H1 (cell line): ENCODE data around the gene SLFN5. TPM values are rescaled to one million over a fixed set of nuclear protein-coding genes. Genes with fewer than 3 reads are reported as not detected.

Experiments used
- CTCF ChIA-PET: fragments of 300-600 bp; sonication (Branson Sonifier 250); formaldehyde crosslinking; loops from one replicate; lab custom pipeline; 2021; ENCODE audit not compliant: partially characterized antibody; lab: Charles Lee
- POLR2A ChIA-PET: fragments of 300-600 bp; sonication (Branson Sonifier 250); formaldehyde crosslinking; loops from one replicate; lab custom pipeline; 2021; ENCODE audit warnings: inconsistent platforms; ENCODE audit not compliant: partially characterized antibody; lab: Charles Lee
- DNase-seq, 2 experiments: peaks; one replicate each; pipeline versions ENCODE4 v3.0.0 to v3.0.0-alpha.2; 2010 to 2022; ENCODE audit warnings: low spot score in 2 of 2, low read depth in 1 of 2, mixed read lengths in 1 of 2
- FAIRE-seq: peaks from 2 replicates; lab custom pipeline; 2011; peaks lifted over from hg19 to GRCh38; lab: Jason Lieb, UNC
- H2AFZ ChIP-seq: 2 replicates; pipeline ENCODE4 v1.8.1; 2012; ENCODE audit warnings: low read length, inconsistent platforms
- H2AK5ac ChIP-seq: 2 replicates; pipeline ENCODE4 v1.6.1; 2013; ENCODE audit warnings: low read depth, low read length
- H2BK120ac ChIP-seq: replicated peaks from 2 replicates; pipeline ENCODE3; 2013; ENCODE audit warnings: low read depth, low read length, inconsistent platforms
- H2BK12ac ChIP-seq: 2 replicates; pipeline ENCODE4 v1.6.1; 2013; ENCODE audit warnings: low read depth, low read length
- H2BK15ac ChIP-seq: 2 replicates; pipeline ENCODE4 v1.6.1; 2013; ENCODE audit warnings: low read length
- H2BK20ac ChIP-seq: 2 replicates; pipeline ENCODE4 v1.6.1; 2013; ENCODE audit warnings: low read length
- H2BK5ac ChIP-seq: 2 replicates; pipeline ENCODE4 v1.6.1; 2013; ENCODE audit warnings: low read depth, low read length
- H3K14ac ChIP-seq: 2 replicates; pipeline ENCODE4 v1.6.1; 2013; ENCODE audit warnings: inconsistent platforms; ENCODE audit not compliant: insufficient read length
- H3K18ac ChIP-seq: 2 replicates; pipeline ENCODE4 v1.6.1; 2013; ENCODE audit warnings: low read length; ENCODE audit errors: extremely low read depth
- H3K23ac ChIP-seq: 2 replicates; pipeline ENCODE4 v1.6.1; 2013; ENCODE audit warnings: inconsistent platforms; ENCODE audit not compliant: insufficient read length
- H3K23me2 ChIP-seq: 2 replicates; pipeline ENCODE4 v1.6.1; 2013; ENCODE audit warnings: low read depth, low read length
- H3K27ac ChIP-seq: 2 replicates; pipeline ENCODE4 v1.6.1; 2011; ENCODE audit warnings: low read depth, low read length, inconsistent platforms
- H3K27me3 ChIP-seq, 4 experiments: replicated peaks in 1 of 4; 1 replicate in 1 of 4; 2 replicates in 3 of 4; pipeline versions ENCODE4 v1.6.1 to v1.8.1; 2011 to 2013; ENCODE audit warnings: low read length in 3 of 4, mild to moderate bottlenecking in 3 of 4, inconsistent platforms in 2 of 4, mixed read lengths in 2 of 4, moderate library complexity in 1 of 4; ENCODE audit not compliant: control insufficient read depth in 3 of 4, insufficient read depth in 3 of 4; ENCODE audit errors: extremely low read depth in 1 of 4
- H3K36me3 ChIP-seq, 4 experiments: 2 replicates each; pipeline versions ENCODE4 v1.6.1 to v1.8.1; 2011 to 2013; ENCODE audit warnings: mild to moderate bottlenecking in 4 of 4, low read length in 3 of 4, moderate library complexity in 2 of 4, control low read depth in 1 of 4, inconsistent platforms in 1 of 4; ENCODE audit not compliant: insufficient read depth in 4 of 4, control insufficient read depth in 2 of 4
- H3K4ac ChIP-seq: replicated peaks from 2 replicates; pipeline ENCODE3; 2013; ENCODE audit warnings: low read length, low read depth, mixed read lengths, inconsistent platforms; ENCODE audit not compliant: insufficient read length
- H3K4me1 ChIP-seq, 4 experiments: replicated peaks in 1 of 4; 1 replicate in 1 of 4; 2 replicates in 3 of 4; pipeline versions ENCODE4 v1.6.1 to v1.8.1; 2011 to 2013; ENCODE audit warnings: low read length in 3 of 4, inconsistent platforms in 2 of 4, mixed read lengths in 1 of 4; ENCODE audit not compliant: insufficient read depth in 4 of 4, control insufficient read depth in 3 of 4
- H3K4me2 ChIP-seq, 2 experiments: 2 replicates each; pipeline versions ENCODE4 v1.6.1 to v1.8.1; 2011 to 2013; ENCODE audit warnings: low read depth in 2 of 2, low read length in 2 of 2, control low read depth in 1 of 2, inconsistent platforms in 1 of 2, mild to moderate bottlenecking in 1 of 2; ENCODE audit not compliant: insufficient read depth in 1 of 2
- H3K4me3 ChIP-seq, 4 experiments: fragments of 200-600, 300-600 bp in 1 of 4; sonication (generic), shearing (Covaris generic), sonication (Bioruptor Twin) in 1 of 4; 2 replicates each; pipeline versions ENCODE4 v1.5.1 to v1.8.1; 2011 to 2016; ENCODE audit warnings: low read length in 4 of 4, low read depth in 3 of 4, control low read depth in 2 of 4, inconsistent platforms in 2 of 4, mild to moderate bottlenecking in 2 of 4, mixed read lengths in 1 of 4, moderate library complexity in 1 of 4; ENCODE audit not compliant: insufficient read depth in 2 of 4; ENCODE audit errors: extremely low read depth in 1 of 4
- H3K56ac ChIP-seq: replicated peaks from 2 replicates; pipeline ENCODE3; 2013; ENCODE audit warnings: low read depth, mild to moderate bottlenecking, mixed read lengths, low read length, inconsistent platforms; ENCODE audit not compliant: insufficient read length
- H3K79me1 ChIP-seq: 2 replicates; pipeline ENCODE4 v1.6.1; 2013; ENCODE audit warnings: low read depth, low read length, control low read depth
- H3K79me2 ChIP-seq, 2 experiments: 2 replicates each; pipeline versions ENCODE4 v1.6.1 to v1.8.1; 2012 to 2013; ENCODE audit warnings: low read length in 2 of 2, mild to moderate bottlenecking in 2 of 2, inconsistent platforms in 1 of 2; ENCODE audit not compliant: insufficient read depth in 2 of 2, control insufficient read depth in 1 of 2
- H3K9ac ChIP-seq, 4 experiments: replicated peaks in 1 of 4; 1 replicate in 1 of 4; 2 replicates in 3 of 4; pipeline versions ENCODE4 v1.6.1 to v1.8.1; 2011 to 2013; ENCODE audit warnings: low read depth in 3 of 4, low read length in 3 of 4, control low read depth in 2 of 4, mild to moderate bottlenecking in 2 of 4, moderate library complexity in 2 of 4, inconsistent platforms in 1 of 4; ENCODE audit errors: extremely low read depth in 1 of 4
- H3K9me3 ChIP-seq, 2 experiments: 2 replicates each; pipeline versions ENCODE4 v1.6.1 to v1.8.1; 2012 to 2013; ENCODE audit warnings: mild to moderate bottlenecking in 2 of 2, moderate library complexity in 2 of 2, control low read depth in 1 of 2, inconsistent platforms in 1 of 2, low read depth in 1 of 2, low read length in 1 of 2, mixed read lengths in 1 of 2; ENCODE audit not compliant: insufficient read depth in 2 of 2
- H4K20me1 ChIP-seq, 2 experiments: replicated peaks in 1 of 2; 2 replicates each; pipeline versions ENCODE3 to v1.8.1; 2011 to 2013; ENCODE audit warnings: inconsistent platforms in 2 of 2, low read length in 2 of 2, mild to moderate bottlenecking in 1 of 2; ENCODE audit not compliant: insufficient read depth in 2 of 2, control insufficient read depth in 1 of 2
- H4K5ac ChIP-seq: 2 replicates; pipeline ENCODE4 v1.6.1; 2013; ENCODE audit warnings: low read length, low read depth, mixed read lengths, inconsistent platforms; ENCODE audit not compliant: insufficient read length
- H4K8ac ChIP-seq: 2 replicates; pipeline ENCODE4 v1.8.0; 2013; ENCODE audit warnings: mild to moderate bottlenecking, moderate library complexity, low read length, inconsistent platforms; ENCODE audit not compliant: insufficient read depth; ENCODE audit errors: extremely low read depth
- H4K91ac ChIP-seq: replicated peaks from 2 replicates; pipeline ENCODE3; 2013; ENCODE audit warnings: low read length, mixed read lengths, inconsistent platforms; ENCODE audit not compliant: insufficient read length
- ASH2L ChIP-seq: fragments of 200-600, 300-600 bp; sonication (generic); IDR thresholded peaks from one replicate; pipeline ENCODE4 v1.7.1; 2017; ENCODE audit warnings: low read length
- ATF3 ChIP-seq: IDR thresholded peaks from 2 replicates; pipeline ENCODE4 v1.6.1; 2011; ENCODE audit warnings: low read depth, mild to moderate bottlenecking, low read length; ENCODE audit not compliant: insufficient read depth
- CBX8 ChIP-seq: fragments of 300-800, 300-1000 bp; sonication (generic); IDR thresholded peaks from 2 replicates; pipeline ENCODE4 v1.7.1; 2016; ENCODE audit warnings: low read depth, low read length, borderline replicate concordance
- CEBPB ChIP-seq: IDR thresholded peaks from 2 replicates; pipeline ENCODE4 v1.6.1; 2012; ENCODE audit warnings: low read depth, low read length
- CHD2 ChIP-seq: IDR thresholded peaks from 2 replicates; pipeline ENCODE4 v1.6.1; 2012; ENCODE audit warnings: low read length, improper control_type of control experiment
- GABPA ChIP-seq: IDR thresholded peaks from 2 replicates; pipeline ENCODE4 v1.6.1; 2011; ENCODE audit warnings: mild to moderate bottlenecking, low read length, moderate library complexity, borderline replicate concordance; ENCODE audit not compliant: insufficient read depth
- KDM5A ChIP-seq: fragments of 200-600 bp; IDR thresholded peaks from 2 replicates; pipeline ENCODE4 v1.7.1; 2012; ENCODE audit warnings: mild to moderate bottlenecking, low read length, inconsistent platforms, mixed read lengths
- MAX ChIP-seq: IDR thresholded peaks from 2 replicates; pipeline ENCODE4 v1.6.1; 2012; ENCODE audit warnings: inconsistent platforms
- NANOG ChIP-seq: IDR thresholded peaks from 2 replicates; pipeline ENCODE4 v1.6.1; 2011; ENCODE audit warnings: low read length, low read depth, mild to moderate bottlenecking, inconsistent platforms; ENCODE audit not compliant: insufficient read depth, poor library complexity, severe bottlenecking
- POU5F1 ChIP-seq: IDR thresholded peaks from 2 replicates; pipeline ENCODE4 v1.6.1; 2011; ENCODE audit warnings: low read depth, mild to moderate bottlenecking, low read length, moderate library complexity
- RNF2 ChIP-seq: fragments of 200-900, 300-1000 bp; sonication (generic); IDR thresholded peaks from 2 replicates; pipeline ENCODE4 v1.7.1; 2016; ENCODE audit warnings: borderline replicate concordance, low read depth, mild to moderate bottlenecking, antibody characterized with exemption, low read length; ENCODE audit not compliant: poor library complexity, severe bottlenecking; ENCODE audit errors: missing control alignments
- SIX5 ChIP-seq: IDR thresholded peaks from 2 replicates; pipeline ENCODE4 v1.6.1; 2011; ENCODE audit warnings: mild to moderate bottlenecking, low read depth, low read length
- ZNF274 ChIP-seq: IDR thresholded peaks from 2 replicates; pipeline ENCODE4 v1.7.0; 2012; ENCODE audit warnings: low read length, borderline replicate concordance; ENCODE audit errors: extremely low read depth
- polyA plus RNA-seq, 7 experiments: library from polyadenylated mRNA; depleted of rRNA in 3 of 7; stranded (reverse) in 5 of 7; unstranded in 2 of 7; fragments of >200 nt in 5 of 7; fragments of 200-250 nt in 2 of 7; gene quantifications; 1 replicate in 5 of 7; 2 replicates in 1 of 7; 4 replicates in 1 of 7; pipeline versions ENCODE4 v1.2.1 to v1.2.3, GENCODE V29; 2011 to 2013; ENCODE audit warnings: missing spikeins in 2 of 7, mixed read lengths in 2 of 7
- total RNA-seq: library from RNA; stranded (reverse); fragmentation: NEBNext Ultra II Directional; extraction: Animal tissue kit (Norgen Biotek cat#: 25700); gene quantifications from 2 replicates; pipeline ENCODE4 v1.2.1, GENCODE V29; 2021

The SLFN5 gene
- total and polyA plus RNA-seq, 2 of the 8 experiments (the other 6 are each of a cell fraction or from before 2014, with no cell fraction given) = 0.86 to 3.0 TPM

GRCh38 chr17:35297666-35298065 is 54.8 kb downstream of the SLFN5 start (continued):
- no peak for TF ChIP-seq SIX5

DNA sequence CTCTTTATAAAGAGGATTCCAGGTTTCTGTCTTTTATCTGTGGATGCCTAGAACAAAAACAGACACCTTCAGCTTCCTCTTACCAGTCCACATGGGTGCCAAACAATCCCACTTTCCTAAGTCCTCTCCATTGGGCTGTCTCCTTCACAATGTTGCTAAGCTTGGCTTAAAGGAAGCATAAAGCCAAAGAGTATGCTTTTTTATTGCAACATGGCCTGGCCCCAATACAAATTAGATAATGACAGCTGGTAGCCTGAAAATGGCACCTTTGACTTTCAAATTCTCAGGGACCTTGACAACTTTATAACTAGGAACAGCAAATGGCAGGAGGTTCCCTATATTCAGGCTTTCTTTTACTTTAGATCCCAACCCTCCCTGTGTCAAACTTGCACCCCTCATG is 55.8 kb downstream of the SLFN5 start:
- H3K18ac ChIP-seq = no peak overlapping the region
- DNase-seq = no peak
- no peak overlapping the region for H2AFZ ChIP-seq
- no peaks in the 10 kb centered on the region for H3K79me2 ChIP-seq
- no peaks in the 10 kb centered on the region for H3K4me1 ChIP-seq
- no peak overlapping the region for H2BK5ac ChIP-seq
- H2BK12ac ChIP-seq = no peak overlapping the region
- H2AK5ac ChIP-seq = no peak overlapping the region
- no peak overlapping the region for H3K9ac ChIP-seq
- no peak overlapping the region for H3K23ac ChIP-seq
- H4K91ac ChIP-seq = no peak overlapping the region
- H2BK15ac ChIP-seq = no peak overlapping the region
- no peak overlapping the region for H3K14ac ChIP-seq
- CTCF ChIA-PET = interaction anchor here (1.2 kb wide), 1 partner anchor 14 kb away, joined by 5 read pairs; no protein-coding TSS in a partner anchor
- no peak overlapping the region for H3K56ac ChIP-seq
- peaks cover 23 to 27% of the 10 kb centered on the region in 2 experiments for H3K9me3 ChIP-seq
- H4K5ac ChIP-seq = no peak overlapping the region
- POLR2A ChIA-PET = no interaction called here
- H3K23me2 ChIP-seq = no peaks in the 10 kb centered on the region
- H3K4me2 ChIP-seq = no peak overlapping the region
- no peak overlapping the region for H2BK120ac ChIP-seq
- no peaks in the 10 kb centered on the region for H3K36me3 ChIP-seq
- H4K20me1 ChIP-seq = no peaks in the 10 kb centered on the region
- H3K27me3 ChIP-seq = no peaks in the 10 kb centered on the region
- no peak for FAIRE-seq
- H4K8ac ChIP-seq = no peak overlapping the region
- no peak overlapping the region for H3K4ac ChIP-seq
- no peak overlapping the region for H3K27ac ChIP-seq
- H2BK20ac ChIP-seq = no peak overlapping the region
- H3K79me1 ChIP-seq = no peaks in the 10 kb centered on the region
- H3K4me3 ChIP-seq = no peak overlapping the region
- no peak for TF ChIP-seq ZNF274
- TF ChIP-seq NANOG = no peak
- TF ChIP-seq ATF3 = no peak
- no peak for TF ChIP-seq CEBPB
- no peak for TF ChIP-seq RNF2
- no peak for TF ChIP-seq POU5F1
- TF ChIP-seq KDM5A = no peak
- TF ChIP-seq CHD2 = no peak
- TF ChIP-seq CBX8 = no peak
- no peak for TF ChIP-seq MAX
- no peak for TF ChIP-seq GABPA
- TF ChIP-seq ASH2L = no peak
